GM12878 (cell line): ENCODE data around the gene GCLM. TPM values are rescaled to one million over a fixed set of nuclear protein-coding genes. Genes with fewer than 3 reads are reported as not detected.
"Not testable (repeated sequence)": the region's sequence is repeated elsewhere in the genome, so short reads cannot be mapped to it uniquely, and the experiment has no call there.

ENCODE experiments used
- ATAC-seq: fragments of 200-7000 bp; cut with Tn5 transposase; 3 replicates; pipeline ENCODE4 v1.9.1; 2020; ENCODE audit warnings: mild to moderate bottlenecking, moderate library complexity
- BruUV-seq: library from RNA; stranded (reverse); fragments of 400-500 nt; replicated peaks from 2 replicates; lab custom pipeline; 2021; lab: Mats Ljungman, UMichigan
- CTCF ChIA-PET: fragments of 300-600 bp; sonication (Branson Sonifier 250); formaldehyde crosslinking; extraction: SDS; loops from one replicate; lab custom pipeline; 2021; ENCODE audit warnings: inconsistent platforms; lab: Yijun Ruan, JAX
- POLR2A ChIA-PET: fragments of 350-600 bp; formaldehyde crosslinking; extraction: SDS; loops from one replicate; lab custom pipeline; 2021; ENCODE audit warnings: inconsistent platforms; lab: Charles Lee
- RAD21 ChIA-PET: fragments of 300-600 bp; sonication (Branson Sonifier 250); formaldehyde crosslinking; loops from one replicate; lab custom pipeline; 2023; ENCODE audit warnings: antibody characterized with exemption; ENCODE audit not compliant: unreplicated experiment; lab: Charles Lee
- SMC1A ChIA-PET: fragments of 300-600 bp; sonication (Branson Sonifier 250); formaldehyde crosslinking; loops from one replicate; lab custom pipeline; 2023; ENCODE audit not compliant: unreplicated experiment, uncharacterized antibody; lab: Charles Lee
- DNase-seq: peaks from one replicate; pipeline ENCODE4 v3.0.0-alpha.2; 2011; ENCODE audit warnings: low read depth, low spot score
- FAIRE-seq: peaks from 3 replicates; lab custom pipeline; 2011; peaks lifted over from hg19 to GRCh38; lab: Jason Lieb, UNC
- H2AFZ ChIP-seq: 2 replicates; pipeline ENCODE4 v1.6.0; 2011; ENCODE audit warnings: low read depth, low read length, control low read depth; ENCODE audit not compliant: control insufficient read depth
- H3K27ac ChIP-seq: 2 replicates; pipeline ENCODE4 v1.5.1; 2011; ENCODE audit warnings: control low read depth; ENCODE audit not compliant: control insufficient read depth, insufficient read depth
- H3K27me3 ChIP-seq, 2 experiments: replicated peaks in 1 of 2; 2 replicates each; pipeline versions ENCODE4 v1.6.0 to v1.6.1; 2011; ENCODE audit warnings: low read length in 1 of 2; ENCODE audit not compliant: control insufficient read depth in 2 of 2, insufficient read depth in 2 of 2
- H3K36me3 ChIP-seq, 2 experiments: 2 replicates each; pipeline ENCODE4 v1.5.1; 2011; ENCODE audit warnings: low read length in 1 of 2; ENCODE audit not compliant: control insufficient read depth in 2 of 2, insufficient read depth in 2 of 2
- H3K4me1 ChIP-seq: 2 replicates; pipeline ENCODE4 v1.6.1; 2011; ENCODE audit warnings: mild to moderate bottlenecking, low read length, moderate library complexity, mixed read lengths; ENCODE audit not compliant: control insufficient read depth, insufficient read depth
- H3K4me2 ChIP-seq: 2 replicates; pipeline ENCODE4 v1.6.0; 2011; ENCODE audit warnings: control low read depth; ENCODE audit not compliant: control insufficient read depth, insufficient read depth
- H3K4me3 ChIP-seq: fragments of 200-600 bp; sonication (generic); 2 replicates; pipeline ENCODE4 v1.5.1; 2016
- H3K79me2 ChIP-seq: 2 replicates; pipeline ENCODE4 v1.6.0; 2011; ENCODE audit warnings: low read length; ENCODE audit not compliant: control insufficient read depth, insufficient read depth
- H3K9ac ChIP-seq: 2 replicates; pipeline ENCODE4 v1.8.0; 2011; ENCODE audit warnings: low read length, control low read depth, mixed read lengths; ENCODE audit not compliant: control insufficient read depth, insufficient read depth
- H3K9me3 ChIP-seq: replicated peaks from 3 replicates; pipeline ENCODE4 v1.5.1; 2011; ENCODE audit warnings: mild to moderate bottlenecking, low read length; ENCODE audit not compliant: control insufficient read depth, insufficient read depth
- H4K20me1 ChIP-seq: 2 replicates; pipeline ENCODE4 v1.6.0; 2011; ENCODE audit not compliant: control insufficient read depth, insufficient read depth
- NBN ChIP-seq: fragments of 450-650 bp; IDR thresholded peaks from 2 replicates; pipeline ENCODE4 v1.6.1; 2016
- ZNF622 ChIP-seq: fragments of 450-650 bp; IDR thresholded peaks from 2 replicates; pipeline ENCODE4 v1.6.1; 2017; ENCODE audit warnings: mild to moderate bottlenecking, inconsistent platforms
- WGBS: methylation state at CpG from one replicate; pipeline ENCODE4 v1.1.6; 2016; ENCODE audit warnings: low lambda C conversion rate; ENCODE audit not compliant: insufficient replicate concordance, insufficient coverage; ENCODE audit errors: missing lambda C conversion rate; 5-methylcytosine and 5-hydroxymethylcytosine counted together
- in situ Hi-C: fragments of 300-500 bp; cut with MboI; formaldehyde crosslinking; loops from 9 replicates; pipeline ENCODE4 v1.14.3; 2018; ENCODE audit warnings: mixed read lengths
- intact Hi-C: fragments of 100-400 bp; cut with micrococcal nuclease; formaldehyde crosslinking; loops from one replicate; pipeline ENCODE4 v1.14.2; 2022; ENCODE audit not compliant: unreplicated experiment
- polyA plus RNA-seq, 11 experiments: library from polyadenylated mRNA; depleted of rRNA in 4 of 11; unstranded in 6 of 11; stranded (reverse) in 5 of 11; fragments of >200 nt; fragmentation: Nextera tagmentation in 4 of 11; fragmentation: Illumina TruSeq in 1 of 11; extraction: Ambion mirVana in 4 of 11; extraction: Trizol in 1 of 11; gene quantifications; 1 replicate in 1 of 11; 2 replicates in 10 of 11; pipeline versions ENCODE4 v1.2.1 to v1.2.3, GENCODE V29; 2011 to 2016; ENCODE audit warnings: inconsistent platforms in 2 of 11, missing spikeins in 2 of 11, low read depth in 1 of 11
- total RNA-seq, 4 experiments: library from RNA; depleted of rRNA in 3 of 4; stranded (reverse); fragments of >200 nt in 3 of 4; fragmentation: Illumina TruSeq in 1 of 4; extraction: Trizol in 1 of 4; gene quantifications; 2 replicates each; pipeline versions ENCODE4 v1.2.1 to v1.2.3, GENCODE V29; 2013 to 2021
- TF ChIP-seq, protein P1 (sequence below): IDR thresholded peaks from 2 replicates; pipeline ENCODE4 v1.6.1; 2012; ENCODE audit warnings: low read depth, low read length, improper control_type of control experiment

Gene GCLM
- total and polyA plus RNA-seq, 10 of the 15 experiments (the other 5 are each of a cell fraction or from before 2014, with no cell fraction given), result 2.6 to 17.3 (median 6.9) TPM

DNA sequence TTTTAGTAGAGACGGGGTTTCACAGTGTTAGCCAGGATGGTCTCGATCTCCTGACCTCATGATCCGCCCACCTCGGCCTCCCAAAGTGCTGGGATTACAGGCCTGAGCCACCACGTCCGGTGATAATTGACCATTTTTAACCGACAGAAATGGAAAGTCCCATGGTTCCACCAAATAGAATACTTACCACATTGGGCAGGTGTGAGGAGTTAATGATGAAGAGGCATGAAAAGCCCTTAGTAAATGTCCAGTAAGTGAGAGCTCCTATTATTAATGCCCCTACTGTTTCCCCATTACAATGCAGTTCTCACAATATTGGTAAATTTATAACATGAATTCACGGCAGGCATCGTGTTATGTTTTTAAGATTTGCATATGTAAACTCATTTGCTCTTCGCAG lies 8.1 kb upstream of the GCLM start (continued):
- TF ChIP-seq ZNF622, result no peak
- TF ChIP-seq, protein P1, sequence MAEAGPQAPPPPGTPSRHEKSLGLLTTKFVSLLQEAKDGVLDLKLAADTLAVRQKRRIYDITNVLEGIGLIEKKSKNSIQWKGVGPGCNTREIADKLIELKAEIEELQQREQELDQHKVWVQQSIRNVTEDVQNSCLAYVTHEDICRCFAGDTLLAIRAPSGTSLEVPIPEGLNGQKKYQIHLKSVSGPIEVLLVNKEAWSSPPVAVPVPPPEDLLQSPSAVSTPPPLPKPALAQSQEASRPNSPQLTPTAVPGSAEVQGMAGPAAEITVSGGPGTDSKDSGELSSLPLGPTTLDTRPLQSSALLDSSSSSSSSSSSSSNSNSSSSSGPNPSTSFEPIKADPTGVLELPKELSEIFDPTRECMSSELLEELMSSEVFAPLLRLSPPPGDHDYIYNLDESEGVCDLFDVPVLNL, result no peak
- 0 out of 2 replicates have a peak, but pooled peaks have one; percentile 27 for TF ChIP-seq NBN

DNA sequence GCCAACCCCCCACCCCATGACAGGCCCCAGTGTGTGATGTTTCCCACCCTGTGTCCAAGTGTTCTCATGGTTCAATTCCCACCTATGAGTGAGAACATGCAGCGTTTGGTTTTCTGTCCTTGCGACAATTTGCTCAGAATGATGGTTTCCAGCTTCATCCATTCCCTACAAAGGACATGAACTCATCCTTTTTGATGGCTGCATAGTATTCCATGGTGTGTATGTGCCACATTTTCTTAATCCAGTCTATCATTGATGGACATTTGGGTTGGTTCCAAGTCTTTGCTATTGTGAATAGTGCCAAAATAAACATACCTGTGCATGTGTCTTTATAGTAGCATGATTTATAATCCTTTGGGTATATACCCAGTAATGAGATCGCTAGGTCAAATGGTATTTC lies 1.6 kb upstream of the GCLM start:
- in situ Hi-C loops, intact Hi-C loops, H3K4me2 ChIP-seq, RAD21 ChIA-PET, H3K9me3 ChIP-seq, H3K9ac ChIP-seq, H3K27ac ChIP-seq, FAIRE-seq, H4K20me1 ChIP-seq, DNase-seq, H3K27me3 ChIP-seq, BruUV-seq, H3K4me3 ChIP-seq, H3K36me3 ChIP-seq, H2AFZ ChIP-seq, ATAC-seq, H3K4me1 ChIP-seq: not testable (repeated sequence)
- SMC1A ChIA-PET, result interaction anchor here (0.9 to 1.2 kb wide), 2 partner anchors 26 to 31 kb away, joined by 4 read pairs; partner anchors contain the start of gene DNTTIP2
- 90% methylated on average over 3 of the region's 3 CpGs for WGBS
- CTCF ChIA-PET, result interaction anchor here (1.2 to 2.2 kb wide), 4 partner anchors 11 to 129 kb away, joined by 4 to 12 read pairs (median 4); no protein-coding TSS in a partner anchor
- peaks cover 22% of the 10 kb centered on the region for H3K79me2 ChIP-seq
- POLR2A ChIA-PET, result interaction anchor here (0.6 kb wide), 1 partner anchor 53 kb away, joined by 3 read pairs; no protein-coding TSS in a partner anchor
